Spleen (tissue), 13 donors: ENCODE data around the gene CFHR1. TPM values are rescaled to one million over a fixed set of nuclear protein-coding genes. Genes with fewer than 3 reads are reported as not detected.
"Not testable (repeated sequence)": the region's sequence is repeated elsewhere in the genome, so short reads cannot be mapped to it uniquely, and the experiment has no call there.

Source experiments
- DNase-seq: peaks from one replicate; pipeline ENCODE4 v3.0.0-alpha.2; 2020
- H3K27ac ChIP-seq, 8 donors: fragments of 200-600 bp; sonication (generic) in 7 of 8; 1 replicate in 4 of 8; 2 replicates in 4 of 8; pipeline versions ENCODE4 v1.5.0 to v1.8.0; 2016 to 2021; ENCODE audit warnings: inconsistent platforms in 4 of 8, mild to moderate bottlenecking in 4 of 8, moderate library complexity in 1 of 8
- H3K27me3 ChIP-seq, 7 donors: fragments of 200-600 bp; sonication (generic) in 6 of 7; replicated peaks in 1 of 7; 1 replicate in 4 of 7; 2 replicates in 3 of 7; pipeline versions ENCODE4 v1.5.0 to v1.8.0; 2016 to 2021; ENCODE audit warnings: inconsistent platforms in 3 of 7, mild to moderate bottlenecking in 1 of 7
- H3K36me3 ChIP-seq, 6 donors: fragments of 200-600 bp; sonication (generic) in 5 of 6; 1 replicate in 4 of 6; 2 replicates in 2 of 6; pipeline versions ENCODE4 v1.5.0 to v1.8.0; 2016 to 2021; ENCODE audit warnings: inconsistent platforms in 2 of 6
- H3K4me1 ChIP-seq, 6 donors: fragments of 200-600 bp; sonication (generic) in 5 of 6; 1 replicate in 3 of 6; 2 replicates in 3 of 6; pipeline versions ENCODE4 v1.5.0 to v1.8.0; 2016 to 2021; ENCODE audit warnings: inconsistent platforms in 3 of 6
- H3K4me3 ChIP-seq, 8 donors: fragments of 200-600 bp; sonication (generic) in 7 of 8; 1 replicate in 4 of 8; 2 replicates in 4 of 8; pipeline versions ENCODE4 v1.5.0 to v1.8.0; 2016 to 2021; ENCODE audit warnings: inconsistent platforms in 4 of 8, mild to moderate bottlenecking in 4 of 8, moderate library complexity in 2 of 8
- H3K9me3 ChIP-seq, 8 donors: fragments of 200-600 bp; sonication (generic) in 7 of 8; 1 replicate in 4 of 8; 2 replicates in 4 of 8; pipeline versions ENCODE4 v1.5.0 to v1.8.0; 2016 to 2021; ENCODE audit warnings: inconsistent platforms in 4 of 8
- CTCF ChIP-seq, 11 experiments: fragments of 200-600 bp in 7 of 11; fragments of 450-650 bp in 4 of 11; sonication (generic) in 4 of 11; IDR thresholded peaks in 8 of 11; conservative IDR thresholded peaks in 3 of 11; 1 replicate in 7 of 11; 2 replicates in 4 of 11; pipeline versions ENCODE4 v1.4.0 to v1.8.0; 2016 to 2021; ENCODE audit warnings: antibody characterized with exemption in 11 of 11, inconsistent platforms in 4 of 11, mild to moderate bottlenecking in 1 of 11
- POLR2A ChIP-seq, 3 donors: fragments of 450-650 bp; IDR thresholded peaks; one replicate each; pipeline ENCODE4 v1.5.1; 2017; ENCODE audit warnings: antibody characterized with exemption in 3 of 3, mild to moderate bottlenecking in 1 of 3
- POLR2AphosphoS5 ChIP-seq, 3 donors: sonication (generic); formaldehyde crosslinking; IDR thresholded peaks; one replicate each; pipeline ENCODE4 v1.5.1; 2017; ENCODE audit warnings: antibody characterized with exemption in 3 of 3
- WGBS, 5 donors: extraction: QIAGEN DNeasy Blood & Tissue Kit in 3 of 5; methylation state at CpG; one replicate each; pipeline versions ENCODE4 v1.1.5 to v1.1.7; 2013 to 2018; 5-methylcytosine and 5-hydroxymethylcytosine counted together
- intact Hi-C: fragments of 100-400 bp; cut with DNase I; formaldehyde crosslinking; loops from one replicate; pipeline ENCODE4 v1.15.0; 2023; ENCODE audit warnings: low total_unique reads
- long read RNA-seq, 2 donors: transcript quantifications; one replicate each; lab custom pipeline, GENCODE V29; 2026
- polyA plus RNA-seq, 3 donors: library from polyadenylated mRNA; stranded (reverse); fragments of 200-250 nt; gene quantifications; one replicate each; pipeline ENCODE4 v1.2.1, GENCODE V29; 2013
- total RNA-seq, 7 donors: library from RNA; depleted of rRNA in 3 of 7; stranded (reverse); fragments of >200 nt in 3 of 7; fragmentation: NEBNext Ultra II Directional in 4 of 7; extraction: Animal tissue kit (Norgen Biotek cat#: 25700) in 4 of 7; gene quantifications; one replicate each; pipeline versions ENCODE4 v1.1.0 to v1.2.1, GENCODE V29; 2016 to 2021
- donor health status: healthy with polysubstance abuse.
- donor health status: DM: no; HTN: no; CAD: no; lungs with moderate emphysema.
- donor health status: DM: no; HTN: no; CAD: no.
- donor health status: Bipolar disorder and iron deficiency.
- donor health status: healthy.
- donor health status: DM: no; HTN: no; CAD: no.
- donor health status: DM: yes; HTN: yes; CAD: no.

CFHR1 gene
- total RNA-seq (1 to 10 TPM in 6 of 7 donors, under 1 TPM in 1; 0.59 to 8.8 (median 4.1) TPM), polyA plus RNA-seq (10 to 100 TPM in 2 of 3 donors, 1 to 10 TPM in 1; 6.3 to 24.6 (median 16.5) TPM)
- long read RNA-seq, donor 1: 0 reads
- long read RNA-seq, donor 2: 0 reads

GRCh38 chr1:196819531-196819930, at the start of gene CFHR1:
TSS of gene CFHR1 (plus strand) at chr1:196819731. CDS start at chr1:196819845, 114 bp downstream.
- H3K36me3 ChIP-seq, H3K27ac ChIP-seq, DNase-seq, H3K27me3 ChIP-seq, H3K4me1 ChIP-seq, H3K9me3 ChIP-seq, H3K4me3 ChIP-seq, intact Hi-C loops: not testable (repeated sequence)
- no CpG with 5 or more reads among the region's 1 CpG for WGBS, 5 donors

DNA sequence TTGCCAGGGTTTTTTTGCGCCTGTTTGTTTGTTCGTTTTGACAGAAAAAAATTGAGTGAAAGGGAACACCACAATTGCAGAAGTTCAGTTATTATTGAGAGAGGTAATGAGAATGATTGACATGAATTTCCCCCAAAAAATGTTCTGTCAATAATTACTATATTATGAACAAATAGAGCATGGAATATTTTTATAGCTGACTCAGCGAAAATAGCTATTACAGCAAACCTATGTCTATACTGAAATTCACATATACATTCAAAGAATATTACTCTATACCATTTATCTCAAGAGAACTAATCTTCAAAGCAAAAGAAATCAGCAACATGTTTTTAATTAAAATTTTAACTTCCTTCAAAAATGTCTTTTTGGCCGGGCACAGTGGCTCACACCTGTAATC, 49.7 kb upstream of the CFHR1 start:
- H3K9me3 ChIP-seq, DNase-seq, H3K27ac ChIP-seq, H3K27me3 ChIP-seq, intact Hi-C loops, H3K4me3 ChIP-seq, H3K4me1 ChIP-seq, H3K36me3 ChIP-seq: not testable (repeated sequence)
- WGBS, 5 donors: 82 to 92% (median 92%) methylated on average over 4 of the region's 4 CpGs

DNA sequence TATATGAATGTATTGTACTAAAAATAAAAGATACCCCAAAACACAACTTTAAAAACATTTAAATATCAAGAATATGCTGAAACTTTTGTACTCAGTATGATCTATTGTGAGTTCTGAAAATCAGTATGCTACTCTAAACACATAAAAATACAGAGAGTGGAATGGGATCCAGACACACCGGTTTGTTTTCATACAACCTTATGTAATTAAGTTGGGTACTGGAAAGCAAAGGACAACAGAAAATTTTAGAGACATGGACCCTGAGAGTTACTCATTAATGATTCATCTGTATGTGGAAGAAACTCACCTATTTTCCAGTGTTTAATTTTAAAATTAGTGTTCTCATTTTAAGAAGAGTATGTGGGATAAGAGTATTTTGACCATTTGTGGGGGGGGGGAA, 45.8 kb upstream of the CFHR1 start:
- Histone ChIP-seq H3K4me3 (no peak overlapping the region), H3K27ac (no peak overlapping the region), H3K27me3 (no peaks in the 10 kb centered on the region), H3K4me1 (no peaks in the 10 kb centered on the region), H3K36me3 (no peaks in the 10 kb centered on the region), H3K9me3 (no peaks in the 10 kb centered on the region)
- 86 to 100% (median 94%) methylated on average over 1 of the region's 1 CpG for WGBS, 5 donors
- intact Hi-C loops: no loop called here
- no peak for TF ChIP-seq POLR2A (IDR thresholded peaks at IDR 0.05)
- no peak for TF ChIP-seq CTCF (IDR thresholded peaks at IDR 0.05 in 8 of 11, conservative IDR thresholded peaks at IDR 0.05 in 3 of 11)
- no peak for TF ChIP-seq POLR2AphosphoS5 (IDR thresholded peaks at IDR 0.05)
- no peak for DNase-seq

DNA sequence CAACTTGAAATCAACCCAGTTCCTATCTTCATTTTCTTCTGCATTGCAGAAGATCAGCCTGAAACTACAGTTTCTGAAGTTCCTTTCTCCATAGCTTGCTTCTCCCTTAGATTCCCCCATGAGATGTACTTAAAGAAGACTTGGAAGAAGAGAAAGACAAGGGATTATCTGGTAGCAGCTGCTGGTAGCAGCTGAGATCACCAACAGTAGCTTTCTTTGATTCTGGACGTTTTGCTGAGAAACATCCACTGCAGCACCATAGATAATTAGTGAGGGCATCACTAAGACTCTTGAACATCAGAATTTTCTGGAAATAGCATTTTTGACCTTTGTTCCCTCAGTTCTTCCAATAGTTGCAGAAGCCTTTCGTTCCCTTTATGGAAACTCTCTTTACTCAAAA, 45.4 kb upstream of the CFHR1 start:
- intact Hi-C loops: no loop called here
- Histone ChIP-seq H3K4me1 (no peaks in the 10 kb centered on the region), H3K9me3 (no peaks in the 10 kb centered on the region), H3K27ac (no peak overlapping the region), H3K27me3 (no peaks in the 10 kb centered on the region), H3K4me3 (no peak overlapping the region), H3K36me3 (no peaks in the 10 kb centered on the region)
- TF ChIP-seq POLR2AphosphoS5 (IDR thresholded peaks at IDR 0.05) (no peak), CTCF (IDR thresholded peaks at IDR 0.05 in 8 of 11, conservative IDR thresholded peaks at IDR 0.05 in 3 of 11) (no peak), POLR2A (IDR thresholded peaks at IDR 0.05) (no peak)
- 42 to 64% (median 53%) methylated on average over 2 of the region's 2 CpGs for WGBS, 5 donors
- no peak for DNase-seq

DNA sequence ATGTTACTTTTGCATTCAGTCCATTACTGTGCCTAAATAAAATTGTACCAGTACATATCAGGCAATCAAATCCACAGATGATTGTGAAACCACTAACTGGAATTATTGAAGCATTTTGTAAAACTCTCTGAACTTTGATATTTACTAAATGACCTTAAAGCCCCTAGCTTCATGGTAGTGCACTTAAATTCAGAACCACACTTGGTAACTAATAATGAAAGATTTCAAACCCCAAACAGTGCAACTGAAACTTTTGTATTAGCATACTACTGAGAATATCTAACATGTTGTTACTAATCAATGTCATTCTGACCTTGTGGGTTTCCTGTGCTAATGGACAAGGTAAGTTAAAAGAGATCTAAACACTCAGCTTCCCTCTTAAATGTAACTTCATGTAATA, 44.9 kb upstream of the CFHR1 start, which contains the start of gene CFHR3:
TSS of gene CFHR3 (plus strand) at position 238 of the 400 bp plus-strand sequence. CDS start at position 285, 47 bp downstream.
- TF ChIP-seq POLR2AphosphoS5 (IDR thresholded peaks at IDR 0.05) (no peak), CTCF (IDR thresholded peaks at IDR 0.05 in 8 of 11, conservative IDR thresholded peaks at IDR 0.05 in 3 of 11) (no peak), POLR2A (IDR thresholded peaks at IDR 0.05) (no peak)
- no peak within 1 kb of the TSS for H3K27ac ChIP-seq
- intact Hi-C loops: no loop called here
- no peaks in the 10 kb centered on the region for H3K4me1 ChIP-seq
- H3K4me3 ChIP-seq: no peak within 1 kb of the TSS
- H3K27me3 ChIP-seq: no peaks in the 10 kb centered on the region
- no peaks in the 10 kb centered on the region for H3K36me3 ChIP-seq
- H3K9me3 ChIP-seq: no peaks in the 10 kb centered on the region
- DNase-seq: no peak
